ENCODE measurements around the gene ERP44.

DNA sequence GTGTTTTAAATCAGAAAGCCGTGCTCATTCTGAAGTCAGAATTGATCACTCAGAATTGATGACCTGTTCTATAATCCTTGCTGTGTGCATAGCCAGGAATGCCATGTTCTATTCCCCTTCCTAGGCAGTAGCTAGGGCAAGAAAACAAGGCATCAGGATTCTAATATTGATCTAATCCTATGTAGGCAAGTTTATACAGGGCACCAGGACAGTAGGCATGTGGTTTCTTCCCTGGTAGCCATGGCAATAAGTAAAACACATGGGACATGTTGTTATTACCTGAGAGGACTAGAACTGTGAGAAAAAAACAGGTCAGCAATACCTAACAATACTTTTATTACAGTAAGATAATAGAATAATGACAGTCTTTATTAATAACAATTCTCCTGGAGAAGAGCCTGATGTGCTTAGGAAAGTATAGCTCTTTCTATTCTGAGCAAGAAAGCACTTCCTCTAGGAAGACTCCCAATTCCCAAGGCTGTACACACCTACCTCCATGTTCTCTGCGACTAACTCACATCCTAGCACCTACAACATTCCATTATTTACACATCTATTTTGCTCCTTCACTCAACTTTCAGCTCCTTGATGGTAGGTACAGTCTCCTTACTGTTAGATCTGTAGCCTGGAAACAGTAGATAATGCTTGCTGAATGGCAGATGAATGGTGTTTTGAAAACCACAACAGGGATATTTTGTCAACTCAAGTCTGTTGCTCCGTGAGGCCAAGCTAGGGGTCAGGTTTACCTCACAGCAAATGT, 121.6 kb downstream of the ERP44 start:
- TF ChIP-seq CTCF (IDR thresholded peaks at IDR 0.05) (no peak), POLR2A (IDR thresholded peaks at IDR 0.05) (no peak)
